HG02973 (cell line): ENCODE results near the gene PGAM2.
A peak's percentile ranks its signal among the peaks of the same experiment; 100 is the strongest.

Experiments
- ATAC-seq: cut with Tn5 transposase; IDR thresholded peaks from one replicate; pipeline ENCODE4 v1.9.1; 2021; ENCODE audit warnings: moderate library complexity; ENCODE audit not compliant: unreplicated experiment

Gene PGAM2

DNA sequence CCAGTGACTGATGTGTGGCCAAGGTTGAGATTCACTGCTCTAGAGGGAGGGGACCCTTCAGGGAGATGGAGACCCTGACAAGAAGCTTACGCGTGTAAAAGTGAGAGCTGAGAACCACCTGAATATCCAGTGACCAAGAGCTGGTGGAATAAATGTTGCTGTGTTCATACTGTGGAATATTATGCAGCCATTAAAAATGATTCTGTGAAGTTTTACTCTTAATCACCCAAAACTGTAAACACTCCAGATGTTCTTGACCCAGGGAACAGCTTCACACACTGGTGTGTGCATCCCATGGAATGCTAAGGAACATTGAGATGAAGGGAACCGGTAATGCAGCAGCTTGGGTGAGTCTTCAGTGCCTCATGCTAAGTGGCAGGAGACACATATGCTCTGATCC lies 21.3 kb upstream of the PGAM2 start:
- ATAC-seq = no peak

DNA sequence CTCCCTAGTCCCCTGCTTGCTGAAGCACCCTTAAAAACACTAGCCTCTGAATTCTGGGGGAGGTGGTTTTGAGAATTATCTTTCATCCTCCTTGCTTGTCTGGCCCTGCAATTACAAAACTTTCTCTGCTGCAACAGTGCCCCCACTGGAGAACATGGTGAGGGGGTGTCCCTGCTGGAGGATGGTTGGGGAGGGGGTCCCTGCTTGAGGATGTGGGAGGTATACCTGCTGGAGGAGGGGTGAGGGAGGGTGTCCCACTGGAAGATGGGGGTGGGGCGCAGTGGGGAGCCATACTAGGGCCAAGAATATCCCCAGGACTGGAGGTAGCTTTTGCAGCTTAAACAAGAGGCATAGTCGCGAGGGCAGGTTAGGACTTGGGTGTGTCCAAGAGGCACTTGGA lies 20.2 kb upstream of the PGAM2 start:
- no peak for ATAC-seq

DNA sequence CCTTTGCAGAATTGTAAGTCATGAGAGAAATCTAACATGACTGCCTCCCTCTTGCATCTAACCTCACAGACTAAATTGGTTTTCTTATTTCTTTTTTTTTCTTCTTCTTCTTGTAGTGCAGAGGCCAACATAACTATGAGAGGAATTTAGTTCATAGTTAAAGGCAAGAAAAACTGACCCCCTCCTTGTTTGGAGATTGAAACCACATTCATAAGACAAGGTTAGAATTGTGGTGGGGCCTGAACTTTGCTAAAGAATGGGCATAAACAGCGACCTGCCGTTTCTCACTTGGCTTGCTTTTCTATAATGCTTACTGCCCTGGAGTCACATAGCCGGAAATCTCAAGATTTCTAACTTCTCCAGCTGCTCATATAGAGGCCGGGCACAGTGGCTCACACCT lies 19.3 kb upstream of the PGAM2 start:
- no peak for ATAC-seq

DNA sequence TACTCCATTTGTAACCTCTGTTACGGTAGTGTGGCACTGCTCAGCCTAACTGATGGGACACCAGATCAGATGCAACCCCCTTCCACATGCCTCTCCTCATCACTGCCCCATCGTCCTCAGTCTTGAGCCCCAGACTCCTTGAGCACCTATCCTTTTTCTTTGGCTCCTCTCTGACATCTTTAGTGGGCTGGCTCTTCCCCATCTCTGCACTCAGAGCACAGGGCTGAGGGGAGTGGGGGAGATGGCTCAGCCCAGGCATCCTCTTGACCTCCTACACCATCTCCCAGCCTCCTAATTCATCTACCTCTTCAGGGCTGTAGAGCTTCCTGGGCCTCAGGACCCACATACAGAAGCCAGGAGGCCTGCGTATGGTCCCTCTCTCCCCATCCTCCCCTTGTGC lies 18.4 kb upstream of the PGAM2 start:
- ATAC-seq = no peak

DNA sequence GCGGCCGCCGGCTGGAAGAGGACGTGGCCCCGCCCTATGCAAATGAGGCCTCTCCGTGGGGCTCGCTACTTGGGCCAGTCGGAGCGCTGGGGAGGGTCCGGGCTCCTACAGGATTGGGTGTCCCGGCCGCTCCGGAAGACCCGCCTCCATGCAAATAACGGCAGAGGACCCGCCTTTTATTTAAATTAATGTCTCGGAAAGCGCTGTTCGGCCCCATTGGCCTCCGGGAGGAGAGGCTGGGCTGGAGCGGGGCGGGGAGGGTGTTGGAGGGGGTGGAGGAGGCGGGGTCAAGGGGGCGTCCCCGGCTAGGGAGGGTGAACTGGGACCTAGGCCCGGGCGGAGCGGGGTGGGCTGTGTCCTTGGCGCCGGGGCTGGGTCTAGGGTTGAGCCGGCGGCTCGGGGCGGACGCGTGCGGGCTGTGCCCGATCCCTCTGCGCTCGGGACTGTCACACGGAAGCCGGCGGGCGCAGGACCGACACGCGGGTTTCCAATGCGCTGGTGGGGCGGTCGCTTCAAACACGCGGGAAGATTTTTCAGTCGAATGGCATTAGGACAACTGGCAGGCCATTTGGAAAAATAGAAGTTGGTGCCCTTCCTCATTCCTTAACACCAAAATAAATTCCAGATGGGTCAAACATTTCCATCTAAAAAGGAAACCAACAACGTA lies 17.3 kb upstream of the PGAM2 start:
- ATAC-seq = peak; percentile 89

DNA sequence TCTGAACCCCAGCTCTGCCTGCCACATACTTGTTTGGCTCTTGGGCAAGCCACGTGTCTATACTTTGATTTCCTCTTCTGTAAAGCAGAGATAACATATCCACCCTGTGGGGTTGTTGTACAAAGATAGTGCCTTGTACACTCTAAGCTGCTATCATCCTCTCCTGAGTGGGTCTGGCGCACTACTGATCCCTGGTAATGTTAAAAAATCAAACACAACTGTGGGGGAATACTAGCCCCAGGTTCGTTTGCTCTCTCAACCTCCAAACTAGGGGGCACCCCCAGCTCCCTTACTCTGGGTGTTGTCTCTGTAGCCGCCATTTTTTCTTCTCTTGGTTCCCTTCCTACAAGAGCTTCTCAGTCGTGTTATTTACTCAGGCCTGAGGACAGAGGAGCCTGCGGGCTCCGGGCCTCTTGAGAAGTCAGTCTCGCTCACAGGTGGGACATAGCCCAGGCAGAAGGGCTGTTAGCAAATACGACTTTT lies 15.9 kb upstream of the PGAM2 start:
- no peak for ATAC-seq

DNA sequence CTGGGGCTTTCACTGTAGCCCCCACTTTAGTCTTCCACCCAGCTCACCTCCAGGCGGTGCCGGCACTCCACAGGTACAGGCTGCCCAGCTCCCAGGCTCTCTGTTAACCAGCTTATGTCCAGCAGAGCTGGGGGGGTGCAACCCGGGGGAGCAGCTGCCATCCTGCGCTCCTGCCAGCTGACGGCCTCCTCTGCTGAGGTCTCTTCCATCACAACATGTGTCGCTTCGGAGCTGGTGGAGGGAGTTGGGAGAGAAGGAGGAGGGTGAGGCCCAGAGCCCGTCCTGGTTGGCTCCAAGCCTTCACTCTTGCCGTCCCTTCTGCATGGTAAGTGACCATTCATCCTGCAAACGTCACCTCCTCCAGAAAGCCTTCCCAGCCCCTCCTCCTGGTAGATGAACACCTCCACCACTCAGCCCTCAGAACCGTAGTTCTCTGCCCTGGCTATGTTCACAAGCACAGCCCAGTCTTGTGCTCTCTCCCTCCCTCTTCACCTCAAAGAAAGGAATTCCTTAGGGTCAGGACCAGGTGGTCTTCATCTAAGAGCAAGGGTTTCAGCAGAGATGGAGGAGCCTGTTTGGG lies 15.4 kb upstream of the PGAM2 start:
- no peak for ATAC-seq

DNA sequence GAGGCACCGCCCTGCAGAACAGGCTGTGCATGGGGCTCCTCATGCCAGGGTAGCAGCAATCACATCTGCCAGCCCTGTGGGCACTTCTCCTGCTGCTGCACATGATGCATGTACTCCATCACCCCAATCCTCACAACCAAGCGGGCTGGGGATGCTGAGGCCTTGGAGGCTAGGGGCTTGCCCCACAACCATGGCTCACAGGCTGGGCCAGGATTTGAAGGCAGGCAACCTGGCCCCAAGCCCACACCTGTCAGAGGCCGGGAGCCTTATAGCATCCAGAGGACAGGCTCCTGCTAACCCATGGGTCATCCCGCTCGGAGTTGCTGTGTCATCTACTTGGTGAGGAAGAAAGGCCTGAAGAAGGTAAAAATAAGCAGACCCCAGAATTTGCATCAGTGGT lies 14.8 kb upstream of the PGAM2 start:
- ATAC-seq = no peak

DNA sequence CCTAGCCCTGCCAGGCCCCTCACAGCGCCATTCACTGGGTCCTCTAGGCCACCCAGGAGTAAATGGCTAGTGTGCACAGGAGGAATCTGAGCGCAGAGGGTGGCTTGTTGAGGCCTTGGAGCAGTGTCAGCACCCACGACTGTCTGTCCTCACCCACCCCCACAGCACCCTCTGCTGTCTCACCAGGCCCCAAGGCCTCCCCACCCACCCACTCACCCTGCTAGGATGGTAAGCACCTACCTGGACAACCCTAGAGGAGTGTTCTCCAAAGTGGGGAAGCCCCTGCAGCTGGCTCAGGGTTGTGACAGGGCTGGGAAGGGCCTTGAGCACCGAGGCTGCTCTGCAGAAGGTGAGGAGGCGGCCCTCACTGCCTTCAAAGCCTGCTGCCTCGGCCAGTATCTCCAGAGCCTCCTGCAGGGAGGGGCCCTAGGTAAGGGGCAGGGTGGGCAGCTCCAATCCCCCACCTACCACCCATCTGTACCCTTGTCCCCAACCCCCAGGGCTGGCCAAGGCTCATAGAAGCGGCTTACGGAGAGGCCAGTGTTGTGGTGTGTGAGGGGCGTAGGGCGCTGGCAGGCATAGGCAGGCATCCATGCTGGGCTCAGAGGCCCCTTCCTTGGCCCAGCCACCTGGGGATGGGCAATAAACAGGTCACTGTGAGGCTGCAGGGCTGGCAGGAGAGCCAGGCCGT lies 14.1 kb upstream of the PGAM2 start:
- ATAC-seq = no peak

DNA sequence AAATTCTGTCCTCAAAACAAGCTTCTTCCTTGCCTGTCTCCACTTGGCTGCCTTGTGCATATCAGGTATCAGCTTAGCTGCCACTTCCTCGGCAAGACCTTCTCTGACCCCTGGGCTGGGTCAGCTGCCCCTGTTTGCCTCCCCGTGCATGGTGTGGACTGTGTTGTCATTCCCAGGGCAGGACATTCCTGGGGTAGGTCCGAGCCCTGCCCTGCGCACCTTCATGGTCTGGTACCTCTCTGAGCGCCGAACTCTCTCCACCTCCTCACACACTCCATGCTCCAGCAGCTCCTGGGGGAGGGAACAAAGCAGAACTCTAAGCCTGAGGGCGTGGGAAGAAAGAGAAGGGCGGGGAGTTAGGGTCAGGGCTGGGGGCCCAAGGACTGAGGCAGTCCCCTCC lies 13.2 kb upstream of the PGAM2 start:
- no peak for ATAC-seq

DNA sequence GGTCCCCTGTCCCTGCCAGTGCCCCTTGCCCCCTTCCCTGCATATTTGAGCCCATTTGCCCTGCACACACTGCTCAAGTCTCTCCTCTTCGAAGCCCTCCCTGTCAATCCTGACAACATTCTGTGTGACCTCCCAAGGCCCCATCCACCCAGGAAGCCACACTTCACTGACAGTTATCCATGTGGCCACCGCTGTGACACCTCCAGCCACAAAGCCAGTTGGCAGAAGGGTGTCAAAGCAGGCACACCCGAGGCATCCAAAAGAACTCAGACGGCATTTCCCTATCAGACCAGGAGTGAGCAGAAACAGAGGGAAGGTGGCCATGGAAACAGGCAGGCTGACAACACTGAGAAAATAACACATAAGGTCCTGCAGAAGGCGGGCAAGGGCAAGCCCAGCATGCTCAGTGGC lies 12.3 kb upstream of the PGAM2 start:
- no peak for ATAC-seq

DNA sequence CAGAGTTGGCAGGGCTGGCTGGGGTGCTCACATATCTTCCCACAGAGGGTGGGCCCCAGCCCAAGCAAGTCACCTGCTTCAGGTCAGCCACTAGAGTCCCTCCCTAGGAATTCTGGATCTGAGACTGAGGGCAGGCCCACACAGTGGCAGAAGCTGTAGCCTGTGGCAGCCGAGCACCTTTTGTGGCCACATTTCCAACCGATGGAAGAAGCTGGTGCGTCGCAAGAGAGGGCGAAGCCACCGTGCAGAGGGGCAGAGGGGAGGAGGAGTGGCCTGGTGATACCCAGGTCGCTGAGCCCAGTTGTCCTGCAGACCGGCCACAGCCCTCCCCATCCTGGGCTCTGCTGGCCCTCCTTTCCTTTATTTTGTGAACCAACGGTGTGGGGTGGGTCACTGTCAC lies 11.7 kb upstream of the PGAM2 start:
- ATAC-seq = no peak

DNA sequence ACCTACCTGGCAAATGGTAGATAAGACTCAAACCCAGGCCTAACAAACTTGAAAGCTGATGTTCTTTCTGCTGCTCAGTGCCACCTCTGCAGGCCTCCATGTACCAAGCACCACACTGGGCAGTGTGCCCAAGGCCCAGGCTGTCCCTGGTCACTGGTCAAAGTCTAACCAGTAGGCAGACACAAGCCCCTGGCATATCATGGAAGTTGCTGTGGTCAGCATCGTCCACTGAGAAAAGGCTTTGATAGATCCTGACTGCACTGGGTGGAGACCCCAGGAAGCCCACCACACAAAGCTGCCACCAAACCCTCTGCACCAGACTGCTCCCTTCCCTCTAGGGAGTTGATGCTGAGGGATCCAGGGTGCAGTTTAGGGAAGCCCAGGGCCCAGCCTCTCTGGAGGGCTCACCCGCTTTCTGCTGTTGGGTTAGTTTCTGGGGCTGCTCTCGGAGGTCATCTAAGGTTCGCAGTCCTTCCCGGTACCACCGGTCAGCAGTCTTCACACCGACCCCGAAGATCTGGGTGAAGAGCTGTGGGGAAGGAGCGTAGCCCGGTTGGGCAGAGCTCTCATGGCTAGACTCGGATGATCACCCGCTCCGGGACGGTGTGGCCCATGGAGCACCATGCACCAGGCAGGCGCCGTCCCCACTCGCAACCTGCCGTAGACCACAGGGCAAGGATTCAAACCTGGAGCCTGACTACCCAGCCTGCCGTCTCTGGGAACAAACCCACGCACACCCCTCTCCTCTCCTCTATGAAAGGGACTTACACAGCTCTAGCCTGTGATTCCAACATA lies 10.9 kb upstream of the PGAM2 start:
- no peak for ATAC-seq

DNA sequence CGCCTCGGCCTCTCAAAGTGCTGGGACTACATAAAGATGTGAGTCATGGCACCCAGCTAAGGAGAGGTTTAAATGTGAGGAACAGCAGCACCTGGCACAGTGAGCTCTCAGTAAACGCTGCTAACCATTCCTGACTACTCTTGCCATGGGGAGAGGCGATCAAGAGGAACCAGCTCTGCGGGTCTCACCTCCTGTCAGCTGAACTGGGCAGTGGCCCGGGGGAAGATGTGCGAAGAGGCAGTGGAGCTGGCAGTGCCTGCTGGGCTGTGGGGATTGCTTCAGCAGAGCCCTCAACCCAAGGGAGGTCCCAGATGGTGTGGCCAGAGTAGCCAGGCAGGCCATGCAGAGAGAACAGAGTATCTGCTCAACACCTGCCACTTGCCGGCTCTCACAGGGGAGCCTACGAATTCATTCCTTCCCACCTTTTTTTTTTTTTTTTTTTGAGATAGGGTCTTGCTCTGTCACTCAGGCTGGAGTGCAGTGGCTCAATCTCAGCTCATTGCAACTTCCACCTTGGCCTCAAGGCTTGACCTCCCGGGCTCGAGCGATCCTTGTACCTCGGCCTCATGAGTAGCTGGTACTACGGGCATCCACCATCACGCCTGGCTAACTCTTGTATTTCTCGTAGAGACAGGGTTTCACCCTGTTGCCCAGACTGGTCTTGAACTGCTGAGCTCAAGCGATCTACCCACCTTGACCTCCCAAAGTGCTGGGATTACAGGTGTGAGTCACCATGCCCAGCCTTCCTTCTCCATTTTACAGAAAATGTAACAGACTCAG lies 10.1 kb upstream of the PGAM2 start:
- ATAC-seq = no peak

DNA sequence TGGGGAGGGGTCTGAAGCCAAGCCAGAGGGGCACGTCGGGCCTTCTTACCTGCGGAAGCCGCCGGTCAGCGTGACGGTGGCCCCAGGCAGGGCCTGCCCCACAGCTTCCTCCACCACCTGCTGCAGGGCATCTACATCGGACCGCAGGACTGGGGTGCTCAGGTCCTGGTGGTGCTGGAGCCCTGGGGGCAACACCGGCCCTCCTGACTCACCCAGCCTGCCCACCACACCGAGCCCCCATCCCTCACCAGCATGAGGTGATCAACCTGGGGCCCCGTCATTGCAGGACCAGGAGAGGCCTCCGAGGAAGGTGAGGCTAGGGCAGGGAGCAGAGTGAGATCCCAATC lies 9.0 kb upstream of the PGAM2 start:
- no peak for ATAC-seq

DNA sequence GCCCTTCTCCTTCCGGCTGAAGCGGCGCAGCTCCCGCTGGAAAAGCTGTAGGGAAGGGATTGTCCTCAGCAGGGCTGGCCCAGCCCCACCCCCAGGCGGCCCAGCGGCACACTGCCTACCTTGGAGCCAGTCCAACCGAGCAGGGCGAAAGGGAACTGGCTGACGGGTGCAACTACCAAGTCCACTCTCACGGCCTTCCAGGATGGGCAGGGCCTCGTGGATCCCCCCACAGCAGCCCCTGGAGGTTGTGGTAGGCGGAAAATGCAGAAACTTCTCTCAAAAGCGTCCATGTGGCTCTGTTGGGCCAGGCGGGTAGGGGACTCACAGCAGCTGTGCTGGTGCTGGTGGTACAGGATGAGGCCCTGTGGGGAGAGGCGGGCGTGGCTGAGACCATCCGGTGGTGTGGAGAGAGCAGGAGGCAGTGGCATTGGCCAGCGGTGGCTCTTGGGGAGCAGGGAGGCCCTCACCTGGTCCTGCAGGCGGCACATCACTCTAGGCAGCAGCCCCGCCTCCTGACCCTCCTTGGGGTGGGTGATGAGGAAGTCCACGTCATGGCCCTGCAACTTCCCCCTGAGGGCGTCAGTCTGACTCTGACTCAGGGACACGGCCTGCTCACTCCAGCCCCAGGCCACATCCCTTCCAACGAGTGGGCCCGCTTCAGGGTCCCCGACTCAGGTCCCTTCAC lies 8.4 kb upstream of the PGAM2 start:
- no peak for ATAC-seq

DNA sequence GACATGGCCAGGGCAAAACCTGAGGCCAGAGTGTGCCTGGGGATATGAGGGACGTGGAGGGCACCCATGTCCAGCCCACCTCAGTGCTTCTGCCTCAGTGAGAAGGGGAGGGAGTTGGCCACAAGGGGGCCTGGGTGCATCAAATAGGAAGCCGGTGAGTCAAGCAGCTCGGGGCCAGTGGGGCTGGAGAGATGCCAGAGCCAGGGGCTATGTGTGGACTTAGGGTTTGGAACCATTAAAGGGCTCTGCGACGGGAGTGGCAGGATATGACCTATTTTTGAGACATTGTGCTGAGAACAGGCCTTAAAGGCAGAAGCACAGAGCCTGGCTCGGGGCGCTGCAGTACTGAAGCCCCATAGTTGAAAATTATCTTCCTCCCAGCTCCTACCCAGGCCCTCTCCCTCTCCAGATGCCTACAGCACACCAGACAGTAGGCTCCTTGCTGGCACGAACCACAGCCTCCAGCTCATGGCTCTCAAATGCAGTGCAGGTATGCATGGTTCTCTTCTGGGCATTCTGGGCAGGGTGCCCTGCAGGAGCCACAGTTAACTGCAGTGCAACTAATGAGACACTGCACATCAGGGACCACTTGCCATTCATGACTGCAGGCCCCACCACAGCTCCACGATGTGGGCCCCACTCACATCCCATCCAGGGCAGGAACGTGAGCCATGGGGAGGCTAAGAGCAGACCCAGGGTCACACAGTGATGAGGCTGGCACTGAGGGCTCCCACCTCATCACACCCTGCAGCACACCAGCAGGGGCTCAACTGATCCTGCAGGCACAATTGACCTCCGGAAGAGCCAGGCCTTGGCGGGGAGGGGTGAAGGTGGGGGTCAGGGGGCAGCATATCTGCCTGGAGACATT lies 7.2 kb upstream of the PGAM2 start:
- ATAC-seq = no peak

DNA sequence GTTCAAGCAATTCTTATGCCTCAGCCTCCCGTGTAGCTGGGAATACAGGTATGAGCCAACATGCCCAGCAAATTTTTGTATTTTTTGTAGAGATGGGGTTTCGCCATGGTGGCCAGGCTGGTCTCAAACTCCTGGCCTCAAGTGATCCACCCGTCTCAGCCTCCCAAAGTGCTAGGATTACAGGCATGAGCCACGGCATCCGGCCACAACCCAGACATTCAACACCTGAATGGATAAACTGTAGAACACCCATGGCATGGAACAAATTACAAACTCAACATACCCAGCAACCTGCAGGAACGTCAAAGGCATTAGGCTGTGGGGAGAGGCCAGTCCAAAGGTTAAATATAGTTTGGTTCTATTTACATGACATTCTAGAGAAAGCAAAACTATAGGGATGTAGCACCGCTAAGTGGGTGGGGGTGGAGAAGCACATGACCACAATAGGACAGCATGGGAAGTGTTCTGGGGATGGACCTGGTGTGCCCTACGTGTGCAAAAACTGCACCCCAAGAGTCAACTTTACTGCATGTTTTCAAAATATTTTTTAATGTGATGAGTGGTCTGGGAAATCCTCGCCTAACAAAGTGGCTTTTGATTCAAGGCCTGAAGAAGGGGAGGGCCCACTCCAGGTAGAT lies 6.5 kb upstream of the PGAM2 start:
- no peak for ATAC-seq

DNA sequence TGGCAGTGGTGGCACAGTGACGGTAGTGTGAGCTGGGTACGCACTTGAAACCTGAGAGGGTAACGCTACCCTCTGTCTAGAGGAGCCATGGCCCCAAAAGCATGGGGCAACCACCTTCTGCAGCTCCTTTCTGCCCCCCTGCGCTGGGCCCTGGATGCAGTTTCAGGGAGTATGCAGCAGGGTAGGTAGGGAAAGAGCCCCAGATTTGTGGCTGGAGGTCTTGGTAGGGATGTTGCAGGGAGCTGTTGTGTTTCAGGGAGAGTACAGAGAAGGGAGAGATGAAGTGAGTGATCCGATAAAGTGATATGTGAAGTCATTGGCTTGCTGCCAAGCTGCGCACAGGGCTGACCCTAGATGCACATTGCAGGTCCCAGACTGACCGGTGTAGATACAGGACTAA lies 2.7 kb upstream of the PGAM2 start:
- ATAC-seq = no peak
